ENCODE results near the gene ZDHHC18.
"Not testable (repeated sequence)": the region's sequence is repeated elsewhere in the genome, so short reads cannot be mapped to it uniquely, and the experiment has no call there.

Gene ZDHHC18

GRCh38 chr1:26833432-26834405, 7.2 kb downstream of the ZDHHC18 start:
- no peak for DNase-seq

- not testable (repeated sequence) for DNase-seq
These were observed 11.2 kb downstream of the ZDHHC18 start for GRCh38 chr1:26837665-26838064.

GRCh38 chr1:26838474-26839338, 12.2 kb downstream of the ZDHHC18 start:
- no peak for DNase-seq

GRCh38 chr1:26839339-26839722, 12.8 kb downstream of the ZDHHC18 start:
- no peak for DNase-seq

GRCh38 chr1:26839779-26840178, 13.3 kb downstream of the ZDHHC18 start:
- no peak for DNase-seq

- no peak for DNase-seq
These were observed 18.1 kb downstream of the ZDHHC18 start for GRCh38 chr1:26844424-26845196.

- DNase-seq = not testable (repeated sequence)
These were observed 21.3 kb downstream of the ZDHHC18 start for GRCh38 chr1:26847826-26848225.

GRCh38 chr1:26848499-26848898, 22.0 kb downstream of the ZDHHC18 start:
- no peak for DNase-seq

- DNase-seq = peak; percentile 79
These were observed 22.7 kb downstream of the ZDHHC18 start for GRCh38 chr1:26848941-26849774.

GRCh38 chr1:26851106-26851684, 24.7 kb downstream of the ZDHHC18 start:
- no peak for DNase-seq

GRCh38 chr1:26852701-26853100, 26.2 kb downstream of the ZDHHC18 start:
- DNase-seq = no peak

GRCh38 chr1:26853156-26853555, 26.7 kb downstream of the ZDHHC18 start:
- peak; percentile 66 for DNase-seq

GRCh38 chr1:26853600-26853999, 27.1 kb downstream of the ZDHHC18 start:
- no peak for DNase-seq

- no peak for DNase-seq
These were observed 28.4 kb downstream of the ZDHHC18 start for GRCh38 chr1:26854906-26855305.

GRCh38 chr1:26855636-26856035, 29.1 kb downstream of the ZDHHC18 start:
- no peak for DNase-seq

GRCh38 chr1:26856181-26856580, 29.7 kb downstream of the ZDHHC18 start:
- no peak for DNase-seq

GRCh38 chr1:26856604-26857469, 30.3 kb downstream of the ZDHHC18 start:
- no peak for DNase-seq

- no peak for DNase-seq
These were observed 31.1 kb downstream of the ZDHHC18 start for GRCh38 chr1:26857473-26858060.

GRCh38 chr1:26858160-26858559, 31.7 kb downstream of the ZDHHC18 start:
- no peak for DNase-seq

Measured in HCEC 1CT (cell line).